GM23338 (cell line): ENCODE measurements around the gene PSMC3. TPM values are rescaled to one million over a fixed set of nuclear protein-coding genes. Genes with fewer than 3 reads are reported as not detected.

Experiments used
- ATAC-seq: fragments of 200-7000 bp; cut with Tn5 transposase; 3 replicates; pipeline ENCODE4 v1.9.1; 2020
- DNase-seq: peaks from one replicate; pipeline ENCODE4 v3.0.0-alpha.2; 2015; ENCODE audit warnings: low spot score
- H2AFZ ChIP-seq: fragments of 200-600 bp; sonication (generic); 2 replicates; pipeline ENCODE4 v1.8.0; 2016; ENCODE audit warnings: antibody characterized with exemption, mild to moderate bottlenecking, moderate library complexity
- H3F3A ChIP-seq: fragments of 200-600 bp; sonication (generic); replicated peaks from 2 replicates; pipeline ENCODE4 v1.8.0; 2017; ENCODE audit warnings: antibody characterized with exemption, mixed run types, low read depth
- H3K27ac ChIP-seq: fragments of 200-600 bp; sonication (generic); 2 replicates; pipeline ENCODE4 v1.6.1; 2016; ENCODE audit warnings: low read depth
- H3K27me3 ChIP-seq: fragments of 200-600 bp; sonication (generic); 2 replicates; pipeline ENCODE4 v1.8.0; 2016; ENCODE audit warnings: mild to moderate bottlenecking, mixed run types, moderate library complexity; ENCODE audit not compliant: insufficient read depth
- H3K36me3 ChIP-seq: fragments of 200-600 bp; sonication (generic); 2 replicates; pipeline ENCODE4 v1.8.0; 2016; ENCODE audit warnings: mild to moderate bottlenecking; ENCODE audit not compliant: insufficient read depth
- H3K4me1 ChIP-seq: fragments of 200-600 bp; sonication (generic); 2 replicates; pipeline ENCODE4 v1.8.0; 2016; ENCODE audit warnings: mild to moderate bottlenecking, moderate library complexity; ENCODE audit not compliant: insufficient read depth
- H3K4me2 ChIP-seq: fragments of 200-600 bp; sonication (generic); 2 replicates; pipeline ENCODE4 v1.7.1; 2017; ENCODE audit warnings: mixed run types
- H3K4me3 ChIP-seq: fragments of 200-600 bp; sonication (generic); 2 replicates; pipeline ENCODE4 v1.6.1; 2016; ENCODE audit warnings: mixed run types
- H3K79me2 ChIP-seq: fragments of 200-600 bp; sonication (generic); replicated peaks from 2 replicates; pipeline ENCODE4 v1.8.0; 2017; ENCODE audit warnings: mild to moderate bottlenecking; ENCODE audit not compliant: insufficient read depth
- H3K9me2 ChIP-seq: fragments of 200-600 bp; sonication (generic); 2 replicates; pipeline ENCODE4 v1.8.0; 2017; ENCODE audit not compliant: insufficient read depth
- H4K20me1 ChIP-seq: fragments of 200-600 bp; sonication (generic); replicated peaks from 2 replicates; pipeline ENCODE4 v1.8.0; 2017; ENCODE audit warnings: mild to moderate bottlenecking; ENCODE audit not compliant: insufficient read depth
- H3K27ac Mint-ChIP-seq: 2 replicates; pipeline ENCODE4 v1.8.0; 2020; ENCODE audit warnings: inconsistent platforms, mild to moderate bottlenecking, moderate library complexity, mixed read lengths
- H3K27me3 Mint-ChIP-seq: 3 replicates; pipeline ENCODE4 v1.8.0; 2022; ENCODE audit warnings: low read depth, mild to moderate bottlenecking, moderate library complexity, mixed read lengths, inconsistent platforms; ENCODE audit not compliant: insufficient read depth, poor library complexity
- H3K36me3 Mint-ChIP-seq: 3 replicates; pipeline ENCODE4 v1.8.0; 2021; ENCODE audit warnings: low read depth, mild to moderate bottlenecking, inconsistent platforms, moderate library complexity, mixed read lengths
- H3K4me1 Mint-ChIP-seq: 3 replicates; pipeline ENCODE4 v1.8.0; 2020; ENCODE audit warnings: mild to moderate bottlenecking, inconsistent platforms, mixed read lengths
- H3K4me3 Mint-ChIP-seq: 3 replicates; pipeline ENCODE4 v1.8.0; 2021; ENCODE audit warnings: moderate library complexity, mild to moderate bottlenecking, inconsistent platforms, mixed read lengths
- H3K9me3 Mint-ChIP-seq: 3 replicates; pipeline ENCODE4 v1.8.0; 2020; ENCODE audit warnings: moderate library complexity, mild to moderate bottlenecking, inconsistent platforms, mixed read lengths
- CREB1 ChIP-seq: fragments of 250-450 bp; sonication (Bioruptor Pico); IDR thresholded peaks from 2 replicates; pipeline ENCODE4 v1.5.0; 2020; ENCODE audit warnings: low read depth, mild to moderate bottlenecking, moderate library complexity
- ETS1 ChIP-seq: IDR thresholded peaks from 2 replicates; pipeline ENCODE4 v1.6.1; 2016; ENCODE audit warnings: antibody characterized with exemption
- EZH2 ChIP-seq: fragments of 200-600 bp; sonication (generic); IDR thresholded peaks from one replicate; pipeline ENCODE4 v1.8.0; 2017; ENCODE audit warnings: antibody characterized with exemption, mild to moderate bottlenecking, low read depth; ENCODE audit not compliant: unreplicated experiment
- EZH2phosphoT487 ChIP-seq: fragments of 200-600 bp; sonication (generic); IDR thresholded peaks from one replicate; pipeline ENCODE4 v1.8.1; 2018; ENCODE audit warnings: antibody characterized with exemption; ENCODE audit not compliant: unreplicated experiment
- JUNB ChIP-seq: IDR thresholded peaks from one replicate; pipeline ENCODE4 v1.6.1; 2016; ENCODE audit warnings: antibody characterized with exemption; ENCODE audit not compliant: unreplicated experiment
- NANOG ChIP-seq: IDR thresholded peaks from 2 replicates; pipeline ENCODE4 v1.6.1; 2016; ENCODE audit warnings: antibody characterized with exemption, borderline replicate concordance
- POLR2AphosphoS5 ChIP-seq: IDR thresholded peaks from 2 replicates; pipeline ENCODE4 v1.6.1; 2016; ENCODE audit warnings: antibody characterized with exemption, low read depth
- ZNF114 ChIP-seq: fragments of 250-450 bp; sonication (Bioruptor Pico); IDR thresholded peaks from 2 replicates; pipeline ENCODE4 v1.5.0; 2020; ENCODE audit warnings: mild to moderate bottlenecking, moderate library complexity
- ZNF331 ChIP-seq: fragments of 250-450 bp; sonication (Bioruptor Pico); IDR thresholded peaks from 2 replicates; pipeline ENCODE4 v1.5.0; 2020; ENCODE audit warnings: low read depth, mild to moderate bottlenecking, moderate library complexity
- ZNF462 ChIP-seq: fragments of 250-450 bp; sonication (Bioruptor Pico); IDR thresholded peaks from 2 replicates; pipeline ENCODE4 v1.5.0; 2020; ENCODE audit warnings: mild to moderate bottlenecking, moderate library complexity
- polyA plus RNA-seq: library from polyadenylated mRNA; unstranded; fragments of >200 nt; fragmentation: Nextera tagmentation; extraction: Ambion mirVana; gene quantifications from 2 replicates; pipeline ENCODE4 v1.2.1, GENCODE V29; 2016
- total RNA-seq: library from RNA; depleted of rRNA; stranded (reverse); fragments of >200 nt; shearing (Covaris generic); gene quantifications from 2 replicates; pipeline ENCODE4 v1.2.3, GENCODE V29; 2014

PSMC3 gene
- total and polyA plus RNA-seq, 2 experiments from 2014 or later: 147 to 190 TPM

GRCh38 chr11:47389577-47390421 lies 36.4 kb downstream of the PSMC3 start (continued):
- no peak for TF ChIP-seq ZNF462 (CRISPR knock-in tag)
- no peak for TF ChIP-seq ZNF331 (CRISPR knock-in tag)
- no peak for TF ChIP-seq CREB1 (CRISPR knock-in tag)
- TF ChIP-seq EZH2phosphoT487: no peak

GRCh38 chr11:47388697-47389576 lies 37.3 kb downstream of the PSMC3 start:
- no peaks in the 10 kb centered on the region; the same call in 1 of the 3 replicates for H3K4me1 Mint-ChIP-seq
- no peak overlapping the region for H3K4me3 Mint-ChIP-seq
- H3K79me2 ChIP-seq: no peaks in the 10 kb centered on the region
- H3F3A ChIP-seq: no peaks in the 10 kb centered on the region
- no peaks in the 10 kb centered on the region for H4K20me1 ChIP-seq
- peaks cover 8% of the 10 kb centered on the region for H3K27me3 Mint-ChIP-seq
- H3K4me3 ChIP-seq: no peak overlapping the region
- no peak overlapping the region for H3K27ac Mint-ChIP-seq
- H3K36me3 Mint-ChIP-seq: no peaks in the 10 kb centered on the region
- no peak for ATAC-seq
- H3K4me1 ChIP-seq: no peaks in the 10 kb centered on the region
- H3K4me2 ChIP-seq: no peak overlapping the region
- H2AFZ ChIP-seq: no peak overlapping the region
- DNase-seq: no peak
- H3K9me3 Mint-ChIP-seq: no peaks in the 10 kb centered on the region
- no peaks in the 10 kb centered on the region for H3K27me3 ChIP-seq
- H3K9me2 ChIP-seq: no peaks in the 10 kb centered on the region
- H3K36me3 ChIP-seq: no peaks in the 10 kb centered on the region
- no peak overlapping the region for H3K27ac ChIP-seq
- no peak for TF ChIP-seq POLR2AphosphoS5
- TF ChIP-seq CREB1 (CRISPR knock-in tag): no peak
- no peak for TF ChIP-seq ETS1
- TF ChIP-seq ZNF114 (CRISPR knock-in tag): no peak
- no peak for TF ChIP-seq NANOG
- TF ChIP-seq EZH2: no peak
- TF ChIP-seq EZH2phosphoT487: no peak
- TF ChIP-seq JUNB: no peak
